ENCODE results near the gene EPS8L2.

GRCh38 chr11:708511-708910 is 2.5 kb downstream of the EPS8L2 start:
- no peak for TF ChIP-seq EZH2phosphoT487 (conservative IDR thresholded peaks at IDR 0.05; ENCODE audit: low read length)
- no peak for TF ChIP-seq CTCF (IDR thresholded peaks at IDR 0.05; ENCODE audit: insufficient read depth, low read length, poor library complexity, severe bottlenecking)
